ENCODE data around the gene PLCB4. TPM values are rescaled to one million over a fixed set of nuclear protein-coding genes. Genes with fewer than 3 reads are reported as not detected.

The PLCB4 gene
- total and polyA plus RNA-seq, 2 experiments from 2014 or later, result 6.5 to 16.1 TPM

DNA sequence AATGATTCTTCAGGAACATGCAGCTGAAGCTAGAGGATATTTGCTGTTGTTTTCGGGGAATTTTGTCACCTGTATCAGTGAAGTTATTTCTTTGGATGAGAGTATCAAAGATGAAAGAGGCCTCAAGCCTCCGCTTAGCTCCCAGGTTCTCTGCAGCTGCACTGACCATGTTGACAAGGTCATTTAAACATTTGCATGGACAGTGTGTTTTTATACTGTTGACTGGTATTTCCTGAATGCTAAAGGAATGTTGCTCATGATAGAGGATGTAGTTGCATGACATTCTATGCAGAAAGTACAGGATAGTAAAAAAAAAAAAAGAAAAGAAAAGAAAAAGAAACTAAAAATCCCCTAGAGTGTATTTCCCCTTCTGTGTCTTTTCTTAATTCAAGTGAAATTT is 279.9 kb downstream of the PLCB4 start:
- H3K36me3 Mint-ChIP-seq (ENCODE audit: low read depth), result no peaks in the 10 kb centered on the region
- no peak overlapping the region for H3K4me2 ChIP-seq

More for the DNA sequence above, 279.9 kb downstream of the PLCB4 start:
- no peaks in the 10 kb centered on the region for H3K27me3 ChIP-seq (ENCODE audit: insufficient read depth)
- no peak overlapping the region for H3K4me3 Mint-ChIP-seq
- no peaks in the 10 kb centered on the region for H3K9me2 ChIP-seq (ENCODE audit: insufficient read depth)
- H3K27me3 Mint-ChIP-seq (ENCODE audit: insufficient read depth, low read depth, poor library complexity), result no peaks in the 10 kb centered on the region
- H3K27ac Mint-ChIP-seq, result peak overlapping the region; percentile 84
- TF ChIP-seq JUNB (IDR thresholded peaks at IDR 0.05; ENCODE audit: unreplicated experiment) (no peak), ZNF114 (CRISPR knock-in tag; IDR thresholded peaks at IDR 0.05) (no peak), STAT1 (IDR thresholded peaks at IDR 0.05; ENCODE audit: unreplicated experiment) (no peak), EZH2 (IDR thresholded peaks at IDR 0.05; ENCODE audit: low read depth, unreplicated experiment) (no peak), NANOG (IDR thresholded peaks at IDR 0.05; ENCODE audit: borderline replicate concordance) (no peak), ZNF331 (CRISPR knock-in tag; IDR thresholded peaks at IDR 0.05; ENCODE audit: low read depth) (no peak), EZH2phosphoT487 (IDR thresholded peaks at IDR 0.05; ENCODE audit: unreplicated experiment) (no peak), POLR2AphosphoS5 (IDR thresholded peaks at IDR 0.05; ENCODE audit: low read depth) (no peak), CREB1 (CRISPR knock-in tag; IDR thresholded peaks at IDR 0.05; ENCODE audit: low read depth) (no peak)
- TF ChIP-seq, protein P1, sequence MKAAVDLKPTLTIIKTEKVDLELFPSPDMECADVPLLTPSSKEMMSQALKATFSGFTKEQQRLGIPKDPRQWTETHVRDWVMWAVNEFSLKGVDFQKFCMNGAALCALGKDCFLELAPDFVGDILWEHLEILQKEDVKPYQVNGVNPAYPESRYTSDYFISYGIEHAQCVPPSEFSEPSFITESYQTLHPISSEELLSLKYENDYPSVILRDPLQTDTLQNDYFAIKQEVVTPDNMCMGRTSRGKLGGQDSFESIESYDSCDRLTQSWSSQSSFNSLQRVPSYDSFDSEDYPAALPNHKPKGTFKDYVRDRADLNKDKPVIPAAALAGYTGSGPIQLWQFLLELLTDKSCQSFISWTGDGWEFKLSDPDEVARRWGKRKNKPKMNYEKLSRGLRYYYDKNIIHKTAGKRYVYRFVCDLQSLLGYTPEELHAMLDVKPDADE (IDR thresholded peaks at IDR 0.05), result no peak
- TF ChIP-seq, protein P2, sequence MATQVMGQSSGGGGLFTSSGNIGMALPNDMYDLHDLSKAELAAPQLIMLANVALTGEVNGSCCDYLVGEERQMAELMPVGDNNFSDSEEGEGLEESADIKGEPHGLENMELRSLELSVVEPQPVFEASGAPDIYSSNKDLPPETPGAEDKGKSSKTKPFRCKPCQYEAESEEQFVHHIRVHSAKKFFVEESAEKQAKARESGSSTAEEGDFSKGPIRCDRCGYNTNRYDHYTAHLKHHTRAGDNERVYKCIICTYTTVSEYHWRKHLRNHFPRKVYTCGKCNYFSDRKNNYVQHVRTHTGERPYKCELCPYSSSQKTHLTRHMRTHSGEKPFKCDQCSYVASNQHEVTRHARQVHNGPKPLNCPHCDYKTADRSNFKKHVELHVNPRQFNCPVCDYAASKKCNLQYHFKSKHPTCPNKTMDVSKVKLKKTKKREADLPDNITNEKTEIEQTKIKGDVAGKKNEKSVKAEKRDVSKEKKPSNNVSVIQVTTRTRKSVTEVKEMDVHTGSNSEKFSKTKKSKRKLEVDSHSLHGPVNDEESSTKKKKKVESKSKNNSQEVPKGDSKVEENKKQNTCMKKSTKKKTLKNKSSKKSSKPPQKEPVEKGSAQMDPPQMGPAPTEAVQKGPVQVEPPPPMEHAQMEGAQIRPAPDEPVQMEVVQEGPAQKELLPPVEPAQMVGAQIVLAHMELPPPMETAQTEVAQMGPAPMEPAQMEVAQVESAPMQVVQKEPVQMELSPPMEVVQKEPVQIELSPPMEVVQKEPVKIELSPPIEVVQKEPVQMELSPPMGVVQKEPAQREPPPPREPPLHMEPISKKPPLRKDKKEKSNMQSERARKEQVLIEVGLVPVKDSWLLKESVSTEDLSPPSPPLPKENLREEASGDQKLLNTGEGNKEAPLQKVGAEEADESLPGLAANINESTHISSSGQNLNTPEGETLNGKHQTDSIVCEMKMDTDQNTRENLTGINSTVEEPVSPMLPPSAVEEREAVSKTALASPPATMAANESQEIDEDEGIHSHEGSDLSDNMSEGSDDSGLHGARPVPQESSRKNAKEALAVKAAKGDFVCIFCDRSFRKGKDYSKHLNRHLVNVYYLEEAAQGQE (IDR thresholded peaks at IDR 0.05; ENCODE audit: unreplicated experiment), result no peak
- TF ChIP-seq, protein P3, sequence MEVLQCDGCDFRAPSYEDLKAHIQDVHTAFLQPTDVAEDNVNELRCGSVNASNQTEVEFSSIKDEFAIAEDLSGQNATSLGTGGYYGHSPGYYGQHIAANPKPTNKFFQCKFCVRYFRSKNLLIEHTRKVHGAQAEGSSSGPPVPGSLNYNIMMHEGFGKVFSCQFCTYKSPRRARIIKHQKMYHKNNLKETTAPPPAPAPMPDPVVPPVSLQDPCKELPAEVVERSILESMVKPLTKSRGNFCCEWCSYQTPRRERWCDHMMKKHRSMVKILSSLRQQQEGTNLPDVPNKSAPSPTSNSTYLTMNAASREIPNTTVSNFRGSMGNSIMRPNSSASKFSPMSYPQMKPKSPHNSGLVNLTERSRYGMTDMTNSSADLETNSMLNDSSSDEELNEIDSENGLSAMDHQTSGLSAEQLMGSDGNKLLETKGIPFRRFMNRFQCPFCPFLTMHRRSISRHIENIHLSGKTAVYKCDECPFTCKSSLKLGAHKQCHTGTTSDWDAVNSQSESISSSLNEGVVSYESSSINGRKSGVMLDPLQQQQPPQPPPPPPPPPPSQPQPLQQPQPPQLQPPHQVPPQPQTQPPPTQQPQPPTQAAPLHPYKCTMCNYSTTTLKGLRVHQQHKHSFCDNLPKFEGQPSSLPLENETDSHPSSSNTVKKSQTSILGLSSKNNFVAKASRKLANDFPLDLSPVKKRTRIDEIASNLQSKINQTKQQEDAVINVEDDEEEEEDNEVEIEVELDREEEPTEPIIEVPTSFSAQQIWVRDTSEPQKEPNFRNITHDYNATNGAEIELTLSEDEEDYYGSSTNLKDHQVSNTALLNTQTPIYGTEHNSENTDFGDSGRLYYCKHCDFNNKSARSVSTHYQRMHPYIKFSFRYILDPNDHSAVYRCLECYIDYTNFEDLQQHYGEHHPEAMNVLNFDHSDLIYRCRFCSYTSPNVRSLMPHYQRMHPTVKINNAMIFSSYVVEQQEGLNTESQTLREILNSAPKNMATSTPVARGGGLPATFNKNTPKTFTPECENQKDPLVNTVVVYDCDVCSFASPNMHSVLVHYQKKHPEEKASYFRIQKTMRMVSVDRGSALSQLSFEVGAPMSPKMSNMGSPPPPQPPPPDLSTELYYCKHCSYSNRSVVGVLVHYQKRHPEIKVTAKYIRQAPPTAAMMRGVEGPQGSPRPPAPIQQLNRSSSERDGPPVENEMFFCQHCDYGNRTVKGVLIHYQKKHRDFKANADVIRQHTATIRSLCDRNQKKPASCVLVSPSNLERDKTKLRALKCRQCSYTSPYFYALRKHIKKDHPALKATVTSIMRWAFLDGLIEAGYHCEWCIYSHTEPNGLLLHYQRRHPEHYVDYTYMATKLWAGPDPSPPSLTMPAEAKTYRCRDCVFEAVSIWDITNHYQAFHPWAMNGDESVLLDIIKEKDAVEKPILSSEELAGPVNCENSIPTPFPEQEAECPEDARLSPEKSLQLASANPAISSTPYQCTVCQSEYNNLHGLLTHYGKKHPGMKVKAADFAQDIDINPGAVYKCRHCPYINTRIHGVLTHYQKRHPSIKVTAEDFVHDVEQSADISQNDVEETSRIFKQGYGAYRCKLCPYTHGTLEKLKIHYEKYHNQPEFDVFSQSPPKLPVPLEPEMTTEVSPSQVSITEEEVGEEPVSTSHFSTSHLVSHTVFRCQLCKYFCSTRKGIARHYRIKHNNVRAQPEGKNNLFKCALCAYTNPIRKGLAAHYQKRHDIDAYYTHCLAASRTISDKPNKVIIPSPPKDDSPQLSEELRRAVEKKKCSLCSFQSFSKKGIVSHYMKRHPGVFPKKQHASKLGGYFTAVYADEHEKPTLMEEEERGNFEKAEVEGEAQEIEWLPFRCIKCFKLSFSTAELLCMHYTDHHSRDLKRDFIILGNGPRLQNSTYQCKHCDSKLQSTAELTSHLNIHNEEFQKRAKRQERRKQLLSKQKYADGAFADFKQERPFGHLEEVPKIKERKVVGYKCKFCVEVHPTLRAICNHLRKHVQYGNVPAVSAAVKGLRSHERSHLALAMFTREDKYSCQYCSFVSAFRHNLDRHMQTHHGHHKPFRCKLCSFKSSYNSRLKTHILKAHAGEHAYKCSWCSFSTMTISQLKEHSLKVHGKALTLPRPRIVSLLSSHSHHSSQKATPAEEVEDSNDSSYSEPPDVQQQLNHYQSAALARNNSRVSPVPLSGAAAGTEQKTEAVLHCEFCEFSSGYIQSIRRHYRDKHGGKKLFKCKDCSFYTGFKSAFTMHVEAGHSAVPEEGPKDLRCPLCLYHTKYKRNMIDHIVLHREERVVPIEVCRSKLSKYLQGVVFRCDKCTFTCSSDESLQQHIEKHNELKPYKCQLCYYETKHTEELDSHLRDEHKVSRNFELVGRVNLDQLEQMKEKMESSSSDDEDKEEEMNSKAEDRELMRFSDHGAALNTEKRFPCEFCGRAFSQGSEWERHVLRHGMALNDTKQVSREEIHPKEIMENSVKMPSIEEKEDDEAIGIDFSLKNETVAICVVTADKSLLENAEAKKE (CRISPR knock-in tag; IDR thresholded peaks at IDR 0.05), result no peak
- TF ChIP-seq, protein P4, sequence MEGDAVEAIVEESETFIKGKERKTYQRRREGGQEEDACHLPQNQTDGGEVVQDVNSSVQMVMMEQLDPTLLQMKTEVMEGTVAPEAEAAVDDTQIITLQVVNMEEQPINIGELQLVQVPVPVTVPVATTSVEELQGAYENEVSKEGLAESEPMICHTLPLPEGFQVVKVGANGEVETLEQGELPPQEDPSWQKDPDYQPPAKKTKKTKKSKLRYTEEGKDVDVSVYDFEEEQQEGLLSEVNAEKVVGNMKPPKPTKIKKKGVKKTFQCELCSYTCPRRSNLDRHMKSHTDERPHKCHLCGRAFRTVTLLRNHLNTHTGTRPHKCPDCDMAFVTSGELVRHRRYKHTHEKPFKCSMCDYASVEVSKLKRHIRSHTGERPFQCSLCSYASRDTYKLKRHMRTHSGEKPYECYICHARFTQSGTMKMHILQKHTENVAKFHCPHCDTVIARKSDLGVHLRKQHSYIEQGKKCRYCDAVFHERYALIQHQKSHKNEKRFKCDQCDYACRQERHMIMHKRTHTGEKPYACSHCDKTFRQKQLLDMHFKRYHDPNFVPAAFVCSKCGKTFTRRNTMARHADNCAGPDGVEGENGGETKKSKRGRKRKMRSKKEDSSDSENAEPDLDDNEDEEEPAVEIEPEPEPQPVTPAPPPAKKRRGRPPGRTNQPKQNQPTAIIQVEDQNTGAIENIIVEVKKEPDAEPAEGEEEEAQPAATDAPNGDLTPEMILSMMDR (conservative IDR thresholded peaks at IDR 0.05; ENCODE audit: low read depth in 2 of 2), result no peak
- ATAC-seq (no peak), DNase-seq (ENCODE audit: low spot score) (peak; percentile 10)
- peaks cover 14% of the 10 kb centered on the region; the same call in 2 of the 3 replicates for H3K4me1 Mint-ChIP-seq
- H3K4me3 ChIP-seq, result no peak overlapping the region
- H3K36me3 ChIP-seq (ENCODE audit: insufficient read depth), result no peaks in the 10 kb centered on the region
- H3K4me1 ChIP-seq (ENCODE audit: insufficient read depth), result no peaks in the 10 kb centered on the region
- H3K27ac ChIP-seq (ENCODE audit: low read depth), result no peak overlapping the region
- no peaks in the 10 kb centered on the region for H3K9me3 Mint-ChIP-seq
- H2AFZ ChIP-seq, result no peak overlapping the region
- no peaks in the 10 kb centered on the region for H3F3A ChIP-seq (replicated peaks; ENCODE audit: low read depth)
- H3K79me2 ChIP-seq (replicated peaks; ENCODE audit: insufficient read depth), result no peaks in the 10 kb centered on the region
- no peaks in the 10 kb centered on the region for H4K20me1 ChIP-seq (replicated peaks; ENCODE audit: insufficient read depth)

Data from GM23338 (cell line).